HepG2 (cell line): ENCODE data around the gene SEC61B. TPM values are rescaled to one million over a fixed set of nuclear protein-coding genes. Genes with fewer than 3 reads are reported as not detected.

ENCODE experiments used
- AFF4 ChIP-seq: sonication (generic); formaldehyde crosslinking; IDR thresholded peaks from 2 replicates; pipeline ENCODE4 v1.4.0; 2020; ENCODE audit warnings: missing genetic modification reagents
- ETV6 ChIP-seq: sonication (generic); formaldehyde crosslinking; conservative IDR thresholded peaks from 2 replicates; pipeline ENCODE4 v1.4.0; 2020; ENCODE audit warnings: missing genetic modification reagents
- FOXP1 ChIP-seq, 2 experiments: fragments of 450-650 bp in 1 of 2; IDR thresholded peaks; 2 replicates each; pipeline ENCODE4 v1.6.1; 2017 to 2018; ENCODE audit warnings: antibody characterized with exemption in 1 of 2
- KAT8 ChIP-seq: IDR thresholded peaks from 2 replicates; pipeline ENCODE4 v1.6.1; 2016; ENCODE audit warnings: missing genetic modification reagents, missing compliant biosample characterization
- NRL ChIP-seq: sonication (generic); formaldehyde crosslinking; IDR thresholded peaks from 2 replicates; pipeline ENCODE4 v1.5.0; 2020; ENCODE audit warnings: missing genetic modification reagents, mild to moderate bottlenecking, moderate library complexity, borderline replicate concordance
- POLR2A ChIP-seq, 2 experiments: IDR thresholded peaks; 2 replicates each; pipeline ENCODE4 v1.6.1; 2011; ENCODE audit warnings: low read depth in 2 of 2, low read length in 2 of 2, mild to moderate bottlenecking in 1 of 2, moderate library complexity in 1 of 2; ENCODE audit not compliant: insufficient read depth in 1 of 2
- SIN3A ChIP-seq: IDR thresholded peaks from 2 replicates; pipeline ENCODE4 v1.6.1; 2011; ENCODE audit warnings: low read depth, mild to moderate bottlenecking, control low read depth, low read length, borderline replicate concordance
- SIN3B ChIP-seq: fragments of 150-350 bp; IDR thresholded peaks from 2 replicates; pipeline ENCODE4 v1.6.1; 2014; ENCODE audit warnings: low read length
- SRY ChIP-seq: sonication (generic); formaldehyde crosslinking; IDR thresholded peaks from 2 replicates; pipeline ENCODE4 v1.8.0; 2022; ENCODE audit warnings: mild to moderate bottlenecking, missing genetic modification reagents
- TBX2 ChIP-seq: sonication (generic); formaldehyde crosslinking; IDR thresholded peaks from 2 replicates; pipeline ENCODE4 v1.5.0; 2020; ENCODE audit warnings: missing genetic modification reagents, mild to moderate bottlenecking, borderline replicate concordance
- ZNF383 ChIP-seq: sonication (generic); formaldehyde crosslinking; IDR thresholded peaks from 2 replicates; pipeline ENCODE4 v1.4.0; 2020; ENCODE audit warnings: missing genetic modification reagents, mild to moderate bottlenecking, borderline replicate concordance
- ZNF546 ChIP-seq: sonication (generic); formaldehyde crosslinking; conservative IDR thresholded peaks from 2 replicates; pipeline ENCODE4 v1.8.1; 2023; ENCODE audit warnings: mild to moderate bottlenecking, missing genetic modification reagents
- ZSCAN12 ChIP-seq: sonication (generic); formaldehyde crosslinking; IDR thresholded peaks from 2 replicates; pipeline ENCODE4 v1.9.0; 2021; ENCODE audit warnings: mild to moderate bottlenecking, missing genetic modification reagents
- polyA plus RNA-seq, 8 experiments: library from polyadenylated mRNA; depleted of rRNA in 3 of 8; stranded (reverse) in 7 of 8; unstranded in 1 of 8; fragments of >200 nt; fragmentation: Illumina TruSeq in 4 of 8; extraction: Trizol in 4 of 8; gene quantifications; 2 replicates each; pipeline versions ENCODE4 v1.2.1 to v1.2.3, GENCODE V29; 2011 to 2016; ENCODE audit warnings: low read depth in 4 of 8, missing spikeins in 1 of 8, mixed read lengths in 1 of 8; ENCODE audit not compliant: insufficient read depth in 1 of 8
- total RNA-seq, 5 experiments: library from RNA; depleted of rRNA; stranded (reverse); fragments of >200 nt; fragmentation: Illumina TruSeq; extraction: Trizol; gene quantifications; 2 replicates each; pipeline ENCODE4 v1.2.3, GENCODE V29; 2016; ENCODE audit warnings: low read depth in 1 of 5
- TF ChIP-seq, protein P1 (sequence below): sonication (generic); formaldehyde crosslinking; IDR thresholded peaks from 2 replicates; pipeline ENCODE4 v1.4.0; 2020; ENCODE audit warnings: mild to moderate bottlenecking, missing genetic modification reagents

The SEC61B gene
- total and polyA plus RNA-seq, 2 of the 13 experiments (the other 11 are each of a cell fraction or from before 2014, with no cell fraction given) = 191 to 368 TPM

DNA sequence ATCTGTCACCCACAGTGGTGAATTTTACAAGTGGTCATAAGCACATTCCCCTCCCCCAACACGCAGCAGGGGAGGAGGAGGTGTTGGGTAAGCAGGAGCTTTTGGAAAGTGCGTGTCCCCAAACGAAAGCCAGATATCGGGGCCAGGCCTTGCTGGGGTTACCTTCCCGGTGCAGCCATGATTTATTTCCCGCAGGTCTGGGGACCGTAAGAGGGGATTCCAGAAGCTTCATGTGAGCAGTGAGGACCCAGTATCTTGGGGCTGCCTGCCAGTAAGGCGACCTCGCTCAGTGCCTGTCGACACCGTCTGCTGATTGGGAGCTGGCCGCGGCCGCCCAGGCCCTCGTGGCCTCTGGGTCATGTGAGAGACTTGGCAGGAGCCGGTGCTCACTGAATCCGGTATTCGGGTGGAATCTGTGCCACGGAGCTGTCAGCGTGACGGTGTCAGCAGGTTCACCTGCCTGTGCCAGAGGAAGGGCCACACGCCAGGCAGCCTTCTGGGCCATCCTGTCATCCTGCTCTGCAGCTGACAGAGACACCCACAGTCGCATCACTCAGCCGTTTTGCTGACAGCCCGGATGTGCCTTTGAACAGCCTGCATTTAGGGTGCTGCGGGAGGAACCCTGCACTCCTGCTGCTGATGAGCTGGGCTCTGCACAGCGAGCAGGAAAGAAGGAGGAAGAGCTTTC is 37.3 kb downstream of the SEC61B start (continued):
- TF ChIP-seq ETV6 (CRISPR knock-in tag) = no peak
- TF ChIP-seq ZSCAN12 = no peak
- TF ChIP-seq POLR2A (IDR thresholded peaks at IDR 0.05; ENCODE audit: insufficient read depth in 1 of 2, low read depth in 2 of 2, low read length in 2 of 2) = no peak
- no peak for TF ChIP-seq AFF4 (CRISPR knock-in tag)
- TF ChIP-seq, protein P1, sequence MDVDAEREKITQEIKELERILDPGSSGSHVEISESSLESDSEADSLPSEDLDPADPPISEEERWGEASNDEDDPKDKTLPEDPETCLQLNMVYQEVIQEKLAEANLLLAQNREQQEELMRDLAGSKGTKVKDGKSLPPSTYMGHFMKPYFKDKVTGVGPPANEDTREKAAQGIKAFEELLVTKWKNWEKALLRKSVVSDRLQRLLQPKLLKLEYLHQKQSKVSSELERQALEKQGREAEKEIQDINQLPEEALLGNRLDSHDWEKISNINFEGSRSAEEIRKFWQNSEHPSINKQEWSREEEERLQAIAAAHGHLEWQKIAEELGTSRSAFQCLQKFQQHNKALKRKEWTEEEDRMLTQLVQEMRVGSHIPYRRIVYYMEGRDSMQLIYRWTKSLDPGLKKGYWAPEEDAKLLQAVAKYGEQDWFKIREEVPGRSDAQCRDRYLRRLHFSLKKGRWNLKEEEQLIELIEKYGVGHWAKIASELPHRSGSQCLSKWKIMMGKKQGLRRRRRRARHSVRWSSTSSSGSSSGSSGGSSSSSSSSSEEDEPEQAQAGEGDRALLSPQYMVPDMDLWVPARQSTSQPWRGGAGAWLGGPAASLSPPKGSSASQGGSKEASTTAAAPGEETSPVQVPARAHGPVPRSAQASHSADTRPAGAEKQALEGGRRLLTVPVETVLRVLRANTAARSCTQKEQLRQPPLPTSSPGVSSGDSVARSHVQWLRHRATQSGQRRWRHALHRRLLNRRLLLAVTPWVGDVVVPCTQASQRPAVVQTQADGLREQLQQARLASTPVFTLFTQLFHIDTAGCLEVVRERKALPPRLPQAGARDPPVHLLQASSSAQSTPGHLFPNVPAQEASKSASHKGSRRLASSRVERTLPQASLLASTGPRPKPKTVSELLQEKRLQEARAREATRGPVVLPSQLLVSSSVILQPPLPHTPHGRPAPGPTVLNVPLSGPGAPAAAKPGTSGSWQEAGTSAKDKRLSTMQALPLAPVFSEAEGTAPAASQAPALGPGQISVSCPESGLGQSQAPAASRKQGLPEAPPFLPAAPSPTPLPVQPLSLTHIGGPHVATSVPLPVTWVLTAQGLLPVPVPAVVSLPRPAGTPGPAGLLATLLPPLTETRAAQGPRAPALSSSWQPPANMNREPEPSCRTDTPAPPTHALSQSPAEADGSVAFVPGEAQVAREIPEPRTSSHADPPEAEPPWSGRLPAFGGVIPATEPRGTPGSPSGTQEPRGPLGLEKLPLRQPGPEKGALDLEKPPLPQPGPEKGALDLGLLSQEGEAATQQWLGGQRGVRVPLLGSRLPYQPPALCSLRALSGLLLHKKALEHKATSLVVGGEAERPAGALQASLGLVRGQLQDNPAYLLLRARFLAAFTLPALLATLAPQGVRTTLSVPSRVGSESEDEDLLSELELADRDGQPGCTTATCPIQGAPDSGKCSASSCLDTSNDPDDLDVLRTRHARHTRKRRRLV = no peak
- TF ChIP-seq ZNF383 = no peak
- 0 out of 2 replicates have a peak, but pooled peaks have one; percentile 29 for TF ChIP-seq NRL (CRISPR knock-in tag)
- TF ChIP-seq SIN3A = no peak
- no peak for TF ChIP-seq FOXP1 (IDR thresholded peaks at IDR 0.05)
- TF ChIP-seq FOXP1 (CRISPR knock-in tag; IDR thresholded peaks at IDR 0.05) = no peak
- TF ChIP-seq ZNF546 (CRISPR knock-in tag) = no peak
- TF ChIP-seq SRY (CRISPR knock-in tag) = no peak
- no peak for TF ChIP-seq SIN3B
- TF ChIP-seq KAT8 (CRISPR knock-in tag) = no peak
- 0 out of 2 replicates have a peak, but pooled peaks have one; percentile 28 for TF ChIP-seq TBX2
